Pulmonary artery endothelial cell (primary cell): ENCODE measurements around the gene DDX27. TPM values are rescaled to one million over a fixed set of nuclear protein-coding genes. Genes with fewer than 3 reads are reported as not detected.

ENCODE experiments used
- DNase-seq: peaks from one replicate; pipeline ENCODE4 v3.0.0-alpha.2; 2011; ENCODE audit warnings: low read depth, low spot score
- total RNA-seq: library from RNA; depleted of rRNA; stranded (reverse); fragments of >200 nt; gene quantifications from 2 replicates; pipeline ENCODE4 v1.2.3, GENCODE V29; 2014

The DDX27 gene
- total RNA-seq, 1 donor from 2014 or later = 27.0 TPM

GRCh38 chr20:49287555-49288249 is 68.5 kb downstream of the DDX27 start:
- DNase-seq = no peak

- DNase-seq = no peak
These were observed 69.1 kb downstream of the DDX27 start for GRCh38 chr20:49288250-49288751.

- DNase-seq = no peak
These were observed 69.8 kb downstream of the DDX27 start for GRCh38 chr20:49288784-49289696.

GRCh38 chr20:49290608-49291191 is 71.5 kb downstream of the DDX27 start:
- DNase-seq = no peak

GRCh38 chr20:49291200-49291599 is 72.0 kb downstream of the DDX27 start:
- no peak for DNase-seq

GRCh38 chr20:49292010-49292409 is 72.8 kb downstream of the DDX27 start:
- no peak for DNase-seq

- DNase-seq = no peak
These were observed 73.9 kb downstream of the DDX27 start for GRCh38 chr20:49293122-49293521.

Other genes with a start within 250 kb of the DDX27 start
- 114 and 168 TPM in 2 replicates for gene CSE1L, start 173.1 kb upstream of the DDX27 start, total RNA-seq
- 58.8 and 63.0 TPM in 2 replicates for gene STAU1, start 31.1 kb upstream of the DDX27 start, total RNA-seq
- gene ZNFX1, start 58.6 kb downstream of the DDX27 start, total RNA-seq = 36.1 and 45.3 TPM in 2 replicates